ENCODE data around the gene LHX6. TPM values are rescaled to one million over a fixed set of nuclear protein-coding genes. Genes with fewer than 3 reads are reported as not detected.

The LHX6 gene
- total RNA-seq, 1 experiment from 2014 or later: 1.8 TPM

DNA sequence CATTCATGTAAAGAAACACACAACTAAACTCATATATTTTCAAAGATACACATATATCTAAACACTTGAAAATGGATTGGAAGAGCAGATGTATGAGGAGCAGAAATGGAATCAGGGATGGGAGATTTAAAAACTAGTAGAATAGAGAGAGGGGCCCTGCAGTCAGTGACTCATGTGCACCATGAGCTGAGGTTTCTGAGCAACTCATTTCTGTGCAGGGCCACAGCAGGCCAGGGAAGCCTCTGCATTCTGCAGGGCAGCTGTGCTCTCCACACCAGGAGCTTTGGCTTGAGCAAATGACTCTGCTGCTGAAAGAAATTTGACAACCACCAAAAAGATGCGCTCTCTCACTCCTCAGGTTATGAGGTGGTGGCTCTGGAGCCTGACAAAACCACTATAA is 27.1 kb downstream of the LHX6 start:
- Histone ChIP-seq H3K27me3 (ENCODE audit: insufficient read depth, low read length) (no peaks in the 10 kb centered on the region), H2BK120ac (ENCODE audit: low read depth, low read length, poor library complexity, severe bottlenecking) (no peak overlapping the region), H2BK12ac (ENCODE audit: insufficient read length, low read depth, low read length) (no peak overlapping the region), H3K23ac (ENCODE audit: insufficient read length, low read depth, low read length) (no peak overlapping the region), H4K20me1 (ENCODE audit: control insufficient read depth, insufficient read depth, insufficient read length) (no peaks in the 10 kb centered on the region), H4K8ac (replicated peaks; ENCODE audit: insufficient read length, low read depth, low read length) (no peak overlapping the region), H2BK5ac (ENCODE audit: insufficient read length, low read length) (no peak overlapping the region), H4K91ac (ENCODE audit: insufficient read length, low read depth, low read length) (no peak overlapping the region), H2BK20ac (ENCODE audit: low read depth, low read length, poor library complexity, severe bottlenecking) (no peak overlapping the region), H3K18ac (ENCODE audit: insufficient read length, low read depth, low read length) (no peak overlapping the region), H2BK15ac (ENCODE audit: low read depth, low read length) (no peak overlapping the region), H3K4me2 (ENCODE audit: insufficient read depth, insufficient read length, low read length) (no peak overlapping the region), H2AFZ (ENCODE audit: low read length) (no peak overlapping the region), H3K79me1 (ENCODE audit: insufficient read depth, low read depth, low read length, poor library complexity, severe bottlenecking) (no peaks in the 10 kb centered on the region), H3K4ac (ENCODE audit: low read depth, low read length) (no peak overlapping the region), H4K5ac (ENCODE audit: insufficient read length, low read depth, low read length) (no peak overlapping the region), H3T11ph (ENCODE audit: low read length) (no peak overlapping the region), H3K56ac (ENCODE audit: insufficient read length, low read depth, low read length) (no peak overlapping the region), H3K14ac (ENCODE audit: insufficient read depth, low read length) (no peak overlapping the region), H3K79me2 (ENCODE audit: insufficient read depth, low read length) (no peaks in the 10 kb centered on the region), H3K9ac (ENCODE audit: extremely low read depth, insufficient read length, low read length) (no peak overlapping the region), H3K27ac (ENCODE audit: insufficient read length, low read depth, low read length) (no peak overlapping the region), H3K9me3 (ENCODE audit: control insufficient read depth, low read depth, low read length) (no peaks in the 10 kb centered on the region), H3K23me2 (ENCODE audit: insufficient read length, low read depth, low read length, poor library complexity, severe bottlenecking) (no peaks in the 10 kb centered on the region), H2AK5ac (ENCODE audit: insufficient read length, low read length) (no peak overlapping the region), H3K4me1 (ENCODE audit: insufficient read depth, low read length) (peaks cover 12% of the 10 kb centered on the region; the same call in 1 of the 2 replicates)
- no peaks in the 10 kb centered on the region for H3K36me3 Mint-ChIP-seq (ENCODE audit: insufficient read depth in 1 of 3, low read depth in 3 of 3)
- DNase-seq: no peak
- H3K4me3 Mint-ChIP-seq: no peak overlapping the region
- no peak overlapping the region for H3K27ac Mint-ChIP-seq
- WGBS (ENCODE audit: extremely low coverage, insufficient read length, low lambda C conversion rate): no CpG with 5 or more reads among the region's 1 CpG
- peaks cover 12 to 24% of the 10 kb centered on the region in 2 experiments for H3K4me1 Mint-ChIP-seq
- TF ChIP-seq CTCF (conservative IDR thresholded peaks at IDR 0.05): no peak
- no peaks in the 10 kb centered on the region; the same call in 1 of the 2 replicates for H3K27me3 Mint-ChIP-seq (ENCODE audit: low read depth)
- H3K9me3 Mint-ChIP-seq: no peaks in the 10 kb centered on the region

Data from H9 (cell line).